HG03175 (cell line): Measurements from ENCODE around the gene C4B.

Source experiments
- ATAC-seq: cut with Tn5 transposase; IDR thresholded peaks from one replicate; pipeline ENCODE4 v1.9.1; 2021; ENCODE audit warnings: mild to moderate bottlenecking, moderate library complexity; ENCODE audit not compliant: unreplicated experiment

Gene C4B

GRCh38 chr6:32081168-32081990, 66.8 kb downstream of the C4B start:
- no peak for ATAC-seq

- no peak for ATAC-seq
Observed at GRCh38 chr6:32082478-32082877, 67.9 kb downstream of the C4B start.

- ATAC-seq = no peak
Observed at GRCh38 chr6:32082935-32083334, 68.3 kb downstream of the C4B start.

- no peak for ATAC-seq
Observed at GRCh38 chr6:32083812-32084768, 69.5 kb downstream of the C4B start.

- no peak for ATAC-seq
Observed at GRCh38 chr6:32084780-32085179, 70.2 kb downstream of the C4B start.
